ENCODE results near the gene VTCN1.

Gene VTCN1

DNA sequence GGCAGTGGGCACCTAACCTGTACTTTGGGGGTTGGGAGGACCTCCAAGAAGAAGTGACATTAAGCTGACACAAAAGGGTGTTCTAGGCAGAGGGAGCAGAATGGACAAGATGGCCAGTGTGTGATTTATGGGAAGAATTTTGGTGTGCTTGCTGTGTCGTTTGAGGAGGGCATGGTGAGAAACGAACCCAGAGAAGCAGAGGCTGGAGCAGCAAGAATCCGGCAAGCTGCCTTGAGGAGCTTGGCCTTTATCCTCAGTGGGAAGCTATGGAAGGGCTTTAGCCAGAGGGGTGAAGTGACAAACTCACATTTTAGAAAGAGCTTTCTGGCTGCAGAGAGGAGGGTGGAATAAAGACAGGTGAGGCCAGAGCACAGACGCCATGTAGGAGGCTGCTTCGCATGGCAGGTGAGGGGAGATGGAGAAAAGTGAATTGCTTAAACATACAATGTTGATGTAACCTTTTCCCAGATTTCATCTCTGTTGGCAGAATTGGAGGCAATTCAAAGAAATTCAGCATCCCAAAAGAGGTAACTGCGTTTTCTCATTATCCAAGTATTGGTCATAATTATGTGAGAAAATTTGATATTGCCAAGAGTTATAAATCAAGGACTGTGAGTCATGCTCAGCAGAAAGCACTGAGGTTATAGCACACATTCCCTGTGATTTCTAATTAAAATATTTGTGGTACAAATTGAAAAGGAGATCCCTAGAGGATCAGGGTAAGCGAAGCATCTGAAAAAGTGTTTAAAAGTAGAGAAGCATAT, 115.7 kb downstream of the VTCN1 start:
- DNase-seq (ENCODE audit: low read depth) = no peak

DNA sequence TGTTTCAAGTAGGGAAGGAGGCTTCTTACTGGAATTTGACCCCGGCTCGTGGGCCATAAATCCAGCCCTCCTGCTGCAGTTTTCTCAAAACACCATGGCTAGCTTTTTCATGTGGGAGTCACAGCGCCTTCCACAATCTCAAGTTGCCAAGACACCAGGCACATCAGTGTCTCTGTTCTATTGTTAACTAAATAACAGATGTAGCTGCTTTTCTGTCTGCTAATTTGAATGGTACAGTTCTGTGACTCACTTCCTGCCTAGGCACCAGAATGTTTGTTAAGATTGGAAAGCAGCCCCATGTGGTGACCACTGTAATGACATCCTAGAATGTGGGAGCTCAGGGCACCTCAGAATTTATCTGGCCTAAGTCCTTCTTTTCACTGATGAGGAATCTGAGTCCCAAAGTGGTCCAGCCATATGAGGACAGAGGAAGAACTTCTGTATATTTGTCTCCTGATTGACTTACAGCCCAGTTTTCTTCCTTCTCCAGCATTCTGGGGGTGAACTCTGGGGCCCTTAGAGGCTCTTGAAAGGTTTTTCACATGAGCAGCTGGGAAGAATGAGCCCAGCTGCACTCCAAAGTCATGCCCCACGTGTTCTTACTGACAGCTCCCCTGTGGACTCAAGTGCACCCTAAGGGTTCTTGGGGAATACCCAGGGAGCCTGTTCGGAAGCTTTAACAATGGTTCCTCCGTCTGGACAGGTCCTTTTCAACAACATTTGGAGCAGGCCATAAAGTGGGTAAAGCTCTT, 116.7 kb downstream of the VTCN1 start:
- no peak for DNase-seq (ENCODE audit: low read depth)

Data from non-pigmented ciliary epithelial cell (primary cell).